H1 (cell line): ENCODE results near the gene DNTT. TPM values are rescaled to one million over a fixed set of nuclear protein-coding genes. Genes with fewer than 3 reads are reported as not detected.

Experiments
- ASH2L ChIP-seq: fragments of 200-600, 300-600 bp; sonication (generic); IDR thresholded peaks from one replicate; pipeline ENCODE4 v1.7.1; 2017; ENCODE audit warnings: low read length
- E2F6 ChIP-seq: IDR thresholded peaks from 2 replicates; pipeline ENCODE4 v1.6.1; 2012; ENCODE audit warnings: inconsistent platforms
- EGR1 ChIP-seq: IDR thresholded peaks from 2 replicates; pipeline ENCODE4 v1.6.1; 2011; ENCODE audit warnings: low read depth, low read length, borderline replicate concordance
- EP300 ChIP-seq, 2 experiments: IDR thresholded peaks; 1 replicate in 1 of 2; 2 replicates in 1 of 2; pipeline ENCODE4 v1.6.1; 2011 to 2012; ENCODE audit warnings: low read depth in 2 of 2, low read length in 2 of 2, mild to moderate bottlenecking in 2 of 2, borderline replicate concordance in 1 of 2, inconsistent platforms in 1 of 2, moderate library complexity in 1 of 2
- GTF2F1 ChIP-seq: IDR thresholded peaks from 2 replicates; pipeline ENCODE4 v1.6.1; 2012; ENCODE audit warnings: low read depth, low read length, improper control_type of control experiment, borderline replicate concordance
- HDAC2 ChIP-seq, 2 experiments: fragments of 300-600 bp in 1 of 2; sonication (generic) in 1 of 2; IDR thresholded peaks; 2 replicates each; pipeline ENCODE4 v1.6.1; 2011 to 2012; ENCODE audit warnings: low read depth in 2 of 2, low read length in 2 of 2, mild to moderate bottlenecking in 2 of 2, moderate library complexity in 2 of 2, borderline replicate concordance in 1 of 2, inconsistent platforms in 1 of 2
- JUN ChIP-seq: IDR thresholded peaks from 2 replicates; pipeline ENCODE4 v1.6.1; 2011; ENCODE audit warnings: low read depth, mild to moderate bottlenecking, improper control_type of control experiment, low read length
- JUND ChIP-seq: IDR thresholded peaks from 2 replicates; pipeline ENCODE4 v1.6.1; 2011; ENCODE audit warnings: mild to moderate bottlenecking, improper control_type of control experiment, low read length
- KDM4A ChIP-seq: IDR thresholded peaks from one replicate; pipeline ENCODE4 v1.7.1; 2012; ENCODE audit warnings: low read depth, mild to moderate bottlenecking, moderate library complexity, low read length, inconsistent platforms; ENCODE audit not compliant: severe bottlenecking
- NANOG ChIP-seq: IDR thresholded peaks from 2 replicates; pipeline ENCODE4 v1.6.1; 2011; ENCODE audit warnings: low read length, low read depth, mild to moderate bottlenecking, inconsistent platforms; ENCODE audit not compliant: insufficient read depth, poor library complexity, severe bottlenecking
- NRF1 ChIP-seq: IDR thresholded peaks from 2 replicates; pipeline ENCODE4 v1.6.1; 2011; ENCODE audit warnings: mild to moderate bottlenecking, low read depth, low read length, improper control_type of control experiment
- POLR2A ChIP-seq, 2 experiments: IDR thresholded peaks; 1 replicate in 1 of 2; 2 replicates in 1 of 2; pipeline ENCODE4 v1.6.1; 2011; ENCODE audit warnings: low read depth in 2 of 2, low read length in 2 of 2, mild to moderate bottlenecking in 2 of 2; ENCODE audit errors: control extremely low read depth in 1 of 2
- POU5F1 ChIP-seq: IDR thresholded peaks from 2 replicates; pipeline ENCODE4 v1.6.1; 2011; ENCODE audit warnings: low read depth, mild to moderate bottlenecking, low read length, moderate library complexity
- RBBP5 ChIP-seq: IDR thresholded peaks from 2 replicates; pipeline ENCODE4 v1.7.1; 2012; ENCODE audit warnings: low read depth, mild to moderate bottlenecking, inconsistent platforms, low read length, moderate library complexity, borderline replicate concordance
- RNF2 ChIP-seq: fragments of 200-900, 300-1000 bp; sonication (generic); IDR thresholded peaks from 2 replicates; pipeline ENCODE4 v1.7.1; 2016; ENCODE audit warnings: borderline replicate concordance, low read depth, mild to moderate bottlenecking, antibody characterized with exemption, low read length; ENCODE audit not compliant: poor library complexity, severe bottlenecking; ENCODE audit errors: missing control alignments
- SP1 ChIP-seq: IDR thresholded peaks from 2 replicates; pipeline ENCODE4 v1.6.1; 2011; ENCODE audit warnings: low read depth, low read length
- SRF ChIP-seq: IDR thresholded peaks from 2 replicates; pipeline ENCODE4 v1.6.1; 2011; ENCODE audit warnings: mild to moderate bottlenecking, low read depth, low read length, moderate library complexity
- TBP ChIP-seq: IDR thresholded peaks from 2 replicates; pipeline ENCODE4 v1.6.1; 2011; ENCODE audit warnings: low read depth, low read length, improper control_type of control experiment
- TCF12 ChIP-seq: IDR thresholded peaks from 2 replicates; pipeline ENCODE4 v1.6.1; 2011; ENCODE audit warnings: low read depth, mild to moderate bottlenecking, low read length
- USF2 ChIP-seq: IDR thresholded peaks from 2 replicates; pipeline ENCODE4 v1.6.1; 2011; ENCODE audit warnings: low read length, improper control_type of control experiment
- YY1 ChIP-seq: IDR thresholded peaks from 2 replicates; pipeline ENCODE4 v1.6.1; 2011; ENCODE audit warnings: low read depth, mild to moderate bottlenecking, low read length
- ZNF274 ChIP-seq: IDR thresholded peaks from 2 replicates; pipeline ENCODE4 v1.7.0; 2012; ENCODE audit warnings: low read length, borderline replicate concordance; ENCODE audit errors: extremely low read depth
- polyA plus RNA-seq, 7 experiments: library from polyadenylated mRNA; depleted of rRNA in 3 of 7; stranded (reverse) in 5 of 7; unstranded in 2 of 7; fragments of >200 nt in 5 of 7; fragments of 200-250 nt in 2 of 7; gene quantifications; 1 replicate in 5 of 7; 2 replicates in 1 of 7; 4 replicates in 1 of 7; pipeline versions ENCODE4 v1.2.1 to v1.2.3, GENCODE V29; 2011 to 2013; ENCODE audit warnings: missing spikeins in 2 of 7, mixed read lengths in 2 of 7
- total RNA-seq: library from RNA; stranded (reverse); fragmentation: NEBNext Ultra II Directional; extraction: Animal tissue kit (Norgen Biotek cat#: 25700); gene quantifications from 2 replicates; pipeline ENCODE4 v1.2.1, GENCODE V29; 2021

The DNTT gene
- total and polyA plus RNA-seq, 2 of the 8 experiments (the other 6 are each of a cell fraction or from before 2014, with no cell fraction given), result not detected

- peak; percentile 64; the same call in 1 of the 2 replicates for TF ChIP-seq RBBP5
- no peak for TF ChIP-seq GTF2F1
- no peak for TF ChIP-seq SRF
- peak; percentile 86 for TF ChIP-seq NANOG
- 0 out of 2 replicates have a peak, but pooled peaks have one; percentile 7 for TF ChIP-seq POU5F1
- TF ChIP-seq POLR2A (IDR thresholded peaks at IDR 0.05; ENCODE audit: control extremely low read depth in 1 of 2, low read depth in 2 of 2, low read length in 2 of 2), result no peak
- peak in 1 of 2 experiments; percentile 21; a peak in 1 of 4 replicates for TF ChIP-seq HDAC2 (IDR thresholded peaks at IDR 0.05; ENCODE audit: borderline replicate concordance in 1 of 2, low read depth in 2 of 2, low read length in 2 of 2)
- TF ChIP-seq TCF12, result peak; percentile 90
- no peak for TF ChIP-seq KDM4A
- no peak for TF ChIP-seq USF2
- TF ChIP-seq RNF2, result no peak
- no peak for TF ChIP-seq NRF1
- TF ChIP-seq YY1, result 0 out of 2 replicates have a peak, but pooled peaks have one; percentile 33
- peak; percentile 74 for TF ChIP-seq SP1
- TF ChIP-seq JUND, result no peak
- TF ChIP-seq JUN, result no peak
- TF ChIP-seq EGR1, result no peak
- peak; percentile 77 for TF ChIP-seq ASH2L
- no peak for TF ChIP-seq ZNF274
- TF ChIP-seq TBP, result no peak
- TF ChIP-seq E2F6, result no peak
- TF ChIP-seq EP300 (IDR thresholded peaks at IDR 0.05; ENCODE audit: borderline replicate concordance in 1 of 2, low read depth in 2 of 2, low read length in 2 of 2), result no peak; a peak in 1 of 3 replicates
Observed at GRCh38 chr10:96309628-96310320, 5.5 kb downstream of the DNTT start (continued).
